K562 (cell line): ENCODE results near the gene MLC1. TPM values are rescaled to one million over a fixed set of nuclear protein-coding genes. Genes with fewer than 3 reads are reported as not detected.

Experiments
- ATAC-seq: fragments of 200-7000 bp; cut with Tn5 transposase; 3 replicates; pipeline ENCODE4 v1.9.1; 2020; ENCODE audit warnings: moderate library complexity
- BruUV-seq: library from RNA; stranded (reverse); fragments of 400-500 nt; replicated peaks from 2 replicates; lab custom pipeline; 2021; lab: Mats Ljungman, UMichigan
- CTCF ChIA-PET: fragments of 300-600 bp; formaldehyde crosslinking; extraction: SDS; loops from one replicate; lab custom pipeline; 2021; ENCODE audit warnings: low intra/inter-chr PET ratio; lab: Yijun Ruan, JAX
- POLR2A ChIA-PET: fragments of 300-600, 350-650 bp; sonication (Branson Sonifier 250); formaldehyde crosslinking; extraction: SDS; loops from one replicate; lab custom pipeline; 2021; ENCODE audit warnings: antibody characterized with exemption, inconsistent platforms; lab: Yijun Ruan, JAX
- DNase-seq, 4 experiments: peaks; one replicate each; pipeline versions ENCODE4 v3.0.0 to v3.0.0-alpha.2; 2011 to 2018; ENCODE audit warnings: low spot score in 3 of 4, mixed read lengths in 3 of 4; ENCODE audit errors: extremely low read depth in 1 of 4
- FAIRE-seq: peaks from 2 replicates; lab custom pipeline; 2011; peaks lifted over from hg19 to GRCh38; lab: Jason Lieb, UNC
- H2AFZ ChIP-seq: 2 replicates; pipeline ENCODE4 v1.6.0; 2011; ENCODE audit warnings: low read depth, low read length, control low read depth, inconsistent platforms
- H3K27ac ChIP-seq: fragments of 200-600 bp; 3 replicates; pipeline ENCODE4 v1.8.0; 2011; ENCODE audit warnings: low read depth, mild to moderate bottlenecking, control low read depth, inconsistent platforms, low read length, moderate library complexity, mixed read lengths; ENCODE audit errors: extremely low read depth
- H3K27me3 ChIP-seq, 2 experiments: fragments of 300-600 bp in 1 of 2; 2 replicates in 1 of 2; 3 replicates in 1 of 2; pipeline versions ENCODE4 v1.6.0 to v1.8.0; 2011; ENCODE audit warnings: inconsistent platforms in 2 of 2, low read length in 2 of 2, mild to moderate bottlenecking in 1 of 2, mixed read lengths in 1 of 2, moderate library complexity in 1 of 2; ENCODE audit not compliant: control insufficient read depth in 2 of 2, insufficient read depth in 2 of 2
- H3K36me3 ChIP-seq: fragments of 300-600 bp; 3 replicates; pipeline ENCODE4 v1.8.0; 2011; ENCODE audit warnings: mild to moderate bottlenecking, low read length, inconsistent platforms; ENCODE audit not compliant: control insufficient read depth, insufficient read depth
- H3K4me1 ChIP-seq, 2 experiments: fragments of 200-600 bp in 1 of 2; replicated peaks in 1 of 2; 2 replicates in 1 of 2; 3 replicates in 1 of 2; pipeline versions ENCODE4 v1.5.1 to v1.8.0; 2011; ENCODE audit warnings: inconsistent platforms in 2 of 2, low read length in 2 of 2, mild to moderate bottlenecking in 1 of 2, mixed read lengths in 1 of 2, moderate library complexity in 1 of 2; ENCODE audit not compliant: control insufficient read depth in 2 of 2, insufficient read depth in 2 of 2
- H3K4me2 ChIP-seq: 2 replicates; pipeline ENCODE4 v1.6.1; 2011; ENCODE audit warnings: low read length, control low read depth, inconsistent platforms, mixed read lengths; ENCODE audit not compliant: insufficient read depth
- H3K4me3 ChIP-seq: fragments of 200-600 bp; sonication (generic), shearing (Covaris generic); 2 replicates; pipeline ENCODE4 v1.5.1; 2016; ENCODE audit warnings: control low read depth, inconsistent platforms
- H3K79me2 ChIP-seq: fragments of 200-600 bp; 3 replicates; pipeline ENCODE4 v1.8.0; 2011; ENCODE audit warnings: low read length, inconsistent platforms; ENCODE audit not compliant: control insufficient read depth, insufficient read depth
- H3K9ac ChIP-seq, 2 experiments: 2 replicates each; pipeline versions ENCODE4 v1.6.0 to v1.6.1; 2011; ENCODE audit warnings: low read depth in 2 of 2, low read length in 2 of 2, control low read depth in 1 of 2, inconsistent platforms in 1 of 2, mild to moderate bottlenecking in 1 of 2, mixed read lengths in 1 of 2; ENCODE audit not compliant: insufficient read depth in 1 of 2
- H3K9me1 ChIP-seq: one replicate; pipeline ENCODE4 v1.6.0; 2011; ENCODE audit warnings: inconsistent platforms, mild to moderate bottlenecking, low read length, moderate library complexity; ENCODE audit not compliant: control insufficient read depth, insufficient read depth
- H3K9me3 ChIP-seq: replicated peaks from 2 replicates; pipeline ENCODE4 v1.5.1; 2011; ENCODE audit warnings: low read depth, low read length, inconsistent platforms; ENCODE audit not compliant: control insufficient read depth, insufficient read depth
- H4K20me1 ChIP-seq: replicated peaks from 2 replicates; pipeline ENCODE4 v1.6.1; 2011; ENCODE audit warnings: low read length, inconsistent platforms, mixed read lengths; ENCODE audit not compliant: control insufficient read depth, insufficient read depth
- FOXJ3 ChIP-seq: sonication (generic); formaldehyde crosslinking; IDR thresholded peaks from 2 replicates; pipeline ENCODE4 v1.4.0; 2020; ENCODE audit warnings: mild to moderate bottlenecking, missing genetic modification reagents
- POLR3G ChIP-seq: IDR thresholded peaks from 2 replicates; pipeline ENCODE4 v1.6.1; 2011; ENCODE audit not compliant: insufficient read length, insufficient replicate concordance; ENCODE audit errors: extremely low read depth
- SIN3B ChIP-seq: fragments of 450-650 bp; IDR thresholded peaks from 2 replicates; pipeline ENCODE4 v1.6.1; 2017; ENCODE audit warnings: low read depth, mild to moderate bottlenecking, moderate library complexity
- SRSF9 ChIP-seq: fragments of 200-400 bp; formaldehyde crosslinking; IDR thresholded peaks from 2 replicates; pipeline ENCODE4 v1.6.1; 2017; ENCODE audit warnings: low read depth, low read length, borderline replicate concordance
- ZNF695 ChIP-seq: fragments of 450-650 bp; formaldehyde crosslinking; IDR thresholded peaks from 2 replicates; pipeline ENCODE4 v1.4.0; 2020; ENCODE audit warnings: mild to moderate bottlenecking, moderate library complexity
- WGBS: fragments of 100-300 bp; shearing (Covaris generic); methylation state at CpG from one replicate; pipeline ENCODE4 v1.1.6; 2016; ENCODE audit warnings: low coverage, mixed read lengths; ENCODE audit not compliant: insufficient coverage; ENCODE audit errors: missing lambda C conversion rate; 5-methylcytosine and 5-hydroxymethylcytosine counted together
- in situ Hi-C: fragments of 300-500 bp; cut with MboI; formaldehyde crosslinking; loops from 4 replicates; pipeline ENCODE4 v1.15.0; 2018; ENCODE audit warnings: inconsistent platforms, mixed read lengths
- intact Hi-C: fragments of 100-400 bp; cut with micrococcal nuclease; formaldehyde crosslinking; loops from 2 replicates; pipeline ENCODE4 v1.14.2; 2022
- polyA plus RNA-seq, 8 experiments: library from polyadenylated mRNA; depleted of rRNA in 4 of 8; stranded (reverse) in 5 of 8; unstranded in 3 of 8; fragments of >200 nt; fragmentation: Nextera tagmentation in 2 of 8; fragmentation: Illumina TruSeq in 1 of 8; extraction: Ambion mirVana in 2 of 8; extraction: Trizol in 1 of 8; gene quantifications; 2 replicates each; pipeline versions ENCODE4 v1.2.1 to v1.2.3, GENCODE V29; 2011 to 2014; ENCODE audit warnings: inconsistent platforms in 1 of 8, missing spikeins in 1 of 8
- total RNA-seq, 7 experiments: library from RNA; depleted of rRNA in 6 of 7; stranded (reverse); fragments of >200 nt in 6 of 7; fragmentation: Illumina TruSeq in 2 of 7; extraction: Trizol in 2 of 7; gene quantifications; 2 replicates each; pipeline versions ENCODE4 v1.2.1 to v1.2.3, GENCODE V29; 2011 to 2021; ENCODE audit warnings: low replicate concordance in 1 of 7
- TF ChIP-seq, protein P1 (sequence below): sonication (generic); formaldehyde crosslinking; IDR thresholded peaks from 2 replicates; pipeline ENCODE4 v1.8.0; 2022; ENCODE audit warnings: mild to moderate bottlenecking, low read depth, missing genetic modification reagents
- TF ChIP-seq, protein P2 (sequence below): sonication (generic); formaldehyde crosslinking; IDR thresholded peaks from 2 replicates; pipeline ENCODE4 v1.8.1; 2022; ENCODE audit warnings: missing genetic modification reagents
- TF ChIP-seq, protein P3 (sequence below): fragments of 450-650 bp; IDR thresholded peaks from 2 replicates; pipeline ENCODE4 v1.6.1; 2016; ENCODE audit warnings: low read depth
- TF ChIP-seq, protein P4 (sequence below): fragments of 450-650 bp; conservative IDR thresholded peaks from 2 replicates; pipeline ENCODE4 v1.6.1; 2016; ENCODE audit warnings: missing genetic modification characterization, low read depth, mild to moderate bottlenecking, missing compliant biosample characterization, moderate library complexity

The MLC1 gene
- total and polyA plus RNA-seq, 9 of the 15 experiments (the other 6 are each of a cell fraction or from before 2014, with no cell fraction given): 0.06 to 0.98 (median 0.39) TPM

DNA sequence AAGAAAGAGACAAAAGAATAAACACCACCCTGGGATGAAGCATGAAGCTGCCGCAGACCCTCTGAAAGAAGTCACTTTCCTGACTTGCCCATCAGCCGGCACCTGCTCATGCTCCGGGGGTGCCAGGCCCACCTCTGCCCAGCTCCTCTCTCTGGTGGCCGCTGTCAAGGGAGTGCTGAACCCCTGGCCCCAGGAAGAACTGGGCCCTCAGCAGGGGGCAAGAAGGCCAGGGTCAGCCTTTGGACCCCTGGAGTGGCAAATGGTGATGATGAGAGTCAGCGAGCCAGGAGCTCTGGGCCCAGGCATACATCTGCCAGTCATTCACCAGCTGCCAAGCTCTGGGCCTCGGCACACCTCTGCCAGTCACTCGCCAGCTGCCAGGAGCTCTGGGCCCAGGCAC lies 44.5 kb downstream of the MLC1 start:
- ATAC-seq (no peak), FAIRE-seq (no peak), DNase-seq (no peak)
- no TSS peak for BruUV-seq
- H4K20me1 ChIP-seq: 0 out of 2 replicates have a peak, but pooled peaks cover 3% of the 10 kb centered on the region
- H3K4me3 ChIP-seq: no peak overlapping the region
- no peaks in the 10 kb centered on the region for H3K9me3 ChIP-seq
- peaks cover 2 to 44% of the 10 kb centered on the region in 2 experiments; a peak in 4 of 5 replicates for H3K27me3 ChIP-seq
- H3K79me2 ChIP-seq: no peaks in the 10 kb centered on the region
- no peak overlapping the region for H3K9ac ChIP-seq
- no peak overlapping the region for H3K4me2 ChIP-seq
- H3K36me3 ChIP-seq: no peaks in the 10 kb centered on the region
- no peaks in the 10 kb centered on the region for H3K9me1 ChIP-seq
- in situ Hi-C loops: no loop called here
- POLR2A ChIA-PET: no interaction called here
- CTCF ChIA-PET: no interaction called here
- no peak for TF ChIP-seq POLR3G
- no peak for TF ChIP-seq SRSF9
- TF ChIP-seq, protein P1, sequence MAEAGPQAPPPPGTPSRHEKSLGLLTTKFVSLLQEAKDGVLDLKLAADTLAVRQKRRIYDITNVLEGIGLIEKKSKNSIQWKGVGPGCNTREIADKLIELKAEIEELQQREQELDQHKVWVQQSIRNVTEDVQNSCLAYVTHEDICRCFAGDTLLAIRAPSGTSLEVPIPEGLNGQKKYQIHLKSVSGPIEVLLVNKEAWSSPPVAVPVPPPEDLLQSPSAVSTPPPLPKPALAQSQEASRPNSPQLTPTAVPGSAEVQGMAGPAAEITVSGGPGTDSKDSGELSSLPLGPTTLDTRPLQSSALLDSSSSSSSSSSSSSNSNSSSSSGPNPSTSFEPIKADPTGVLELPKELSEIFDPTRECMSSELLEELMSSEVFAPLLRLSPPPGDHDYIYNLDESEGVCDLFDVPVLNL (CRISPR knock-in tag): no peak
- no peak for TF ChIP-seq ZNF695 (CRISPR knock-in tag)
- TF ChIP-seq FOXJ3 (CRISPR knock-in tag): no peak
- no peak for TF ChIP-seq SIN3B
- TF ChIP-seq, protein P2, sequence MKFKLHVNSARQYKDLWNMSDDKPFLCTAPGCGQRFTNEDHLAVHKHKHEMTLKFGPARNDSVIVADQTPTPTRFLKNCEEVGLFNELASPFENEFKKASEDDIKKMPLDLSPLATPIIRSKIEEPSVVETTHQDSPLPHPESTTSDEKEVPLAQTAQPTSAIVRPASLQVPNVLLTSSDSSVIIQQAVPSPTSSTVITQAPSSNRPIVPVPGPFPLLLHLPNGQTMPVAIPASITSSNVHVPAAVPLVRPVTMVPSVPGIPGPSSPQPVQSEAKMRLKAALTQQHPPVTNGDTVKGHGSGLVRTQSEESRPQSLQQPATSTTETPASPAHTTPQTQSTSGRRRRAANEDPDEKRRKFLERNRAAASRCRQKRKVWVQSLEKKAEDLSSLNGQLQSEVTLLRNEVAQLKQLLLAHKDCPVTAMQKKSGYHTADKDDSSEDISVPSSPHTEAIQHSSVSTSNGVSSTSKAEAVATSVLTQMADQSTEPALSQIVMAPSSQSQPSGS (CRISPR knock-in tag): no peak
- TF ChIP-seq, protein P3, sequence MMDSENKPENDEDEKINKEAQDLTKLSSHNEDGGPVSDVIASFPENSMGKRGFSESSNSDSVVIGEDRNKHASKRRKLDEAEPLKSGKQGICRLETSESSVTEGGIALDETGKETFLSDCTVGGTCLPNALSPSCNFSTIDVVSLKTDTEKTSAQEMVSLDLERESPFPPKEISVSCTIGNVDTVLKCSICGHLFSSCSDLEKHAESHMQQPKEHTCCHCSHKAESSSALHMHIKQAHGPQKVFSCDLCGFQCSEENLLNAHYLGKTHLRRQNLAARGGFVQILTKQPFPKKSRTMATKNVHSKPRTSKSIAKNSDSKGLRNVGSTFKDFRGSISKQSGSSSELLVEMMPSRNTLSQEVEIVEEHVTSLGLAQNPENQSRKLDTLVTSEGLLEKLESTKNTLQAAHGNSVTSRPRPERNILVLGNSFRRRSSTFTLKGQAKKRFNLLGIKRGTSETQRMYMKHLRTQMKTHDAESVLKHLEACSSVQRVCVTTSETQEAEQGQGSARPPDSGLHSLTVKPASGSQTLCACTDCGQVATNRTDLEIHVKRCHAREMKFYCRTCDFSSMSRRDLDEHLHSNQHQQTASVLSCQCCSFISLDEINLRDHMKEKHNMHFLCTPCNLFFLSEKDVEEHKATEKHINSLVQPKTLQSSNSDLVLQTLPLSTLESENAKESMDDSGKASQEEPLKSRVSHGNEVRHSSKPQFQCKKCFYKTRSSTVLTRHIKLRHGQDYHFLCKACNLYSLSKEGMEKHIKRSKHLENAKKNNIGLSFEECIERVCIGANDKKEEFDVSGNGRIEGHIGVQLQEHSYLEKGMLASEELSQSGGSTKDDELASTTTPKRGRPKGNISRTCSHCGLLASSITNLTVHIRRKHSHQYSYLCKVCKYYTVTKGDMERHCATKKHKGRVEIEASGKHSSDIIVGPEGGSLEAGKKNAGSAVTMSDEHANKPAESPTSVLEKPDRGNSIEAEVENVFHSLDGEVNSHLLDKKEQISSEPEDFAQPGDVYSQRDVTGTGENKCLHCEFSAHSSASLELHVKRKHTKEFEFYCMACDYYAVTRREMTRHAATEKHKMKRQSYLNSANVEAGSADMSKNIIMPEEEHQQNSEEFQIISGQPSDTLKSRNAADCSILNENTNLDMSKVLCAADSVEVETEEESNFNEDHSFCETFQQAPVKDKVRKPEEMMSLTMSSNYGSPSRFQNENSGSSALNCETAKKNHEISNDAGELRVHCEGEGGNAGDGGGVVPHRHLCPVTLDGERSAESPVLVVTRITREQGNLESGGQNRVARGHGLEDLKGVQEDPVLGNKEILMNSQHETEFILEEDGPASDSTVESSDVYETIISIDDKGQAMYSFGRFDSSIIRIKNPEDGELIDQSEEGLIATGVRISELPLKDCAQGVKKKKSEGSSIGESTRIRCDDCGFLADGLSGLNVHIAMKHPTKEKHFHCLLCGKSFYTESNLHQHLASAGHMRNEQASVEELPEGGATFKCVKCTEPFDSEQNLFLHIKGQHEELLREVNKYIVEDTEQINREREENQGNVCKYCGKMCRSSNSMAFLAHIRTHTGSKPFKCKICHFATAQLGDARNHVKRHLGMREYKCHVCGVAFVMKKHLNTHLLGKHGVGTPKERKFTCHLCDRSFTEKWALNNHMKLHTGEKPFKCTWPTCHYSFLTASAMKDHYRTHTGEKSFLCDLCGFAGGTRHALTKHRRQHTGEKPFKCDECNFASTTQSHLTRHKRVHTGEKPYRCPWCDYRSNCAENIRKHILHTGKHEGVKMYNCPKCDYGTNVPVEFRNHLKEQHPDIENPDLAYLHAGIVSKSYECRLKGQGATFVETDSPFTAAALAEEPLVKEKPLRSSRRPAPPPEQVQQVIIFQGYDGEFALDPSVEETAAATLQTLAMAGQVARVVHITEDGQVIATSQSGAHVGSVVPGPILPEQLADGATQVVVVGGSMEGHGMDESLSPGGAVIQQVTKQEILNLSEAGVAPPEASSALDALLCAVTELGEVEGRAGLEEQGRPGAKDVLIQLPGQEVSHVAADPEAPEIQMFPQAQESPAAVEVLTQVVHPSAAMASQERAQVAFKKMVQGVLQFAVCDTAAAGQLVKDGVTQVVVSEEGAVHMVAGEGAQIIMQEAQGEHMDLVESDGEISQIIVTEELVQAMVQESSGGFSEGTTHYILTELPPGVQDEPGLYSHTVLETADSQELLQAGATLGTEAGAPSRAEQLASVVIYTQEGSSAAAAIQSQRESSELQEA: no peak
- TF ChIP-seq, protein P4, sequence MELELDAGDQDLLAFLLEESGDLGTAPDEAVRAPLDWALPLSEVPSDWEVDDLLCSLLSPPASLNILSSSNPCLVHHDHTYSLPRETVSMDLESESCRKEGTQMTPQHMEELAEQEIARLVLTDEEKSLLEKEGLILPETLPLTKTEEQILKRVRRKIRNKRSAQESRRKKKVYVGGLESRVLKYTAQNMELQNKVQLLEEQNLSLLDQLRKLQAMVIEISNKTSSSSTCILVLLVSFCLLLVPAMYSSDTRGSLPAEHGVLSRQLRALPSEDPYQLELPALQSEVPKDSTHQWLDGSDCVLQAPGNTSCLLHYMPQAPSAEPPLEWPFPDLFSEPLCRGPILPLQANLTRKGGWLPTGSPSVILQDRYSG (tag): no peak
- TF ChIP-seq, all 486 proteins: peak for 0
- Histone ChIP-seq H3K4me1 (peaks cover 0 to 15% of the 10 kb centered on the region in 2 experiments; a peak in 1 of 5 replicates), H3K27ac (no peak overlapping the region), H2AFZ (no peak overlapping the region)
- 10% methylated on average over 6 of the region's 7 CpGs for whole genome bisulfite sequencing
- intact Hi-C loops: no loop called here
